ENCODE results near the gene CNTNAP2.

CNTNAP2 gene

GRCh38 chr7:147012666-147013065 lies 896.1 kb downstream of the CNTNAP2 start:
- Histone ChIP-seq H3K36me3 (ENCODE audit: control insufficient read depth, insufficient read depth, low read length) (no peaks in the 10 kb centered on the region), H3K27ac (ENCODE audit: insufficient read depth, low read length, poor library complexity, severe bottlenecking) (no peak overlapping the region), H3K4me3 (ENCODE audit: insufficient read depth, low read depth, low read length, poor library complexity, severe bottlenecking) (no peak overlapping the region), H3K4me1 (ENCODE audit: control insufficient read depth, insufficient read depth, low read length, poor library complexity, severe bottlenecking) (no peaks in the 10 kb centered on the region), H3K9me3 (ENCODE audit: control insufficient read depth, low read length) (no peaks in the 10 kb centered on the region), H3K27me3 (replicated peaks; ENCODE audit: control insufficient read depth, insufficient read depth, low read length, poor library complexity, severe bottlenecking) (no peaks in the 10 kb centered on the region)
- DNase-seq = no peak

DNA sequence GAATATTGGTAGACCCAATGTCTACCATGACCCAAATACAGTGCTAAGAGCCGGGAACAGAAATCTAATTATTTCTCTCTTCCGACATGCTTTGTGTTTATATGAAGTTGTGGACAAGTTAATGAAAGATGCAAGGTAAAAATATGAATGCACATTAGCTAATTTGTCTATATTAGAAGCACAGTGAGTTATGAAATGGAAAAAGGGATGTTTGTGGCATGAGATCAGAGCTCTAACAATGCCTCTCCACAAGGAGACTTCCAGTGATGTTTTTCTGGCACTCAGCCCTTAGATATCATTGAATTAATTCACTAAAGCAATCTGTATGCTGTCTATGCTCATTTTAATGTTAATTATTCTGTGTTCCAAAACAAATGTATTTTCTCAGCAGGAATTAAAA lies 897.2 kb downstream of the CNTNAP2 start:
- Histone ChIP-seq H3K36me3 (ENCODE audit: control insufficient read depth, insufficient read depth, low read length) (no peaks in the 10 kb centered on the region), H3K4me1 (ENCODE audit: control insufficient read depth, insufficient read depth, low read length, poor library complexity, severe bottlenecking) (no peaks in the 10 kb centered on the region), H3K9me3 (ENCODE audit: control insufficient read depth, low read length) (no peaks in the 10 kb centered on the region), H3K27me3 (replicated peaks; ENCODE audit: control insufficient read depth, insufficient read depth, low read length, poor library complexity, severe bottlenecking) (no peaks in the 10 kb centered on the region), H3K4me3 (ENCODE audit: insufficient read depth, low read depth, low read length, poor library complexity, severe bottlenecking) (no peak overlapping the region), H3K27ac (ENCODE audit: insufficient read depth, low read length, poor library complexity, severe bottlenecking) (no peak overlapping the region)
- no peak for DNase-seq

- DNase-seq = no peak
- H3K9me3 ChIP-seq (ENCODE audit: control insufficient read depth, low read length) = no peaks in the 10 kb centered on the region
- H3K36me3 ChIP-seq (ENCODE audit: control insufficient read depth, insufficient read depth, low read length) = no peaks in the 10 kb centered on the region
- no peak overlapping the region for H3K27ac ChIP-seq (ENCODE audit: insufficient read depth, low read length, poor library complexity, severe bottlenecking)
- H3K27me3 ChIP-seq (replicated peaks; ENCODE audit: control insufficient read depth, insufficient read depth, low read length, poor library complexity, severe bottlenecking) = no peaks in the 10 kb centered on the region
- H3K4me1 ChIP-seq (ENCODE audit: control insufficient read depth, insufficient read depth, low read length, poor library complexity, severe bottlenecking) = no peaks in the 10 kb centered on the region
- H3K4me3 ChIP-seq (ENCODE audit: insufficient read depth, low read depth, low read length, poor library complexity, severe bottlenecking) = no peak overlapping the region
Observed at GRCh38 chr7:147014286-147014955, 897.8 kb downstream of the CNTNAP2 start.

DNA sequence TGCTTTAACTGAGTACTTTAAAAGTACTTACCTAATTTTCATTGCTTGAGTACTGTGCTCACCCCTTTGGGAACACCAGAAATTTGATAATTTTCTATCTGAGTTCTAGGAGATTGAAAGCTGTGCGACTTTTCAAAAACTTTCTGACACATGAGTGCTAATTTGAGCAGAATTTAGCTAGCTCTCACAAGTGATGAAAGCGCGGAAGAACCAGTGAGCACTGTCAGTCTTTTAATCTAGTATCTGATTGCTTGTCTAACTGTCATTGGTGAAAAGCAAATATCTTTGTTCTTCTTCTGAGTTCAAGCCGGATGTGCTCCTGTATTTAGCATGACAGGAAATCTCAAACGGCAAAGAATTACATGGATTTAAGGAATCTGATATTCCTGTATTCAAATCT lies 899.4 kb downstream of the CNTNAP2 start:
- no peak for DNase-seq
- Histone ChIP-seq H3K4me3 (ENCODE audit: insufficient read depth, low read depth, low read length, poor library complexity, severe bottlenecking) (no peak overlapping the region), H3K27ac (ENCODE audit: insufficient read depth, low read length, poor library complexity, severe bottlenecking) (no peak overlapping the region), H3K9me3 (ENCODE audit: control insufficient read depth, low read length) (no peaks in the 10 kb centered on the region), H3K4me1 (ENCODE audit: control insufficient read depth, insufficient read depth, low read length, poor library complexity, severe bottlenecking) (no peaks in the 10 kb centered on the region), H3K36me3 (ENCODE audit: control insufficient read depth, insufficient read depth, low read length) (no peaks in the 10 kb centered on the region), H3K27me3 (replicated peaks; ENCODE audit: control insufficient read depth, insufficient read depth, low read length, poor library complexity, severe bottlenecking) (no peaks in the 10 kb centered on the region)

- Histone ChIP-seq H3K4me1 (ENCODE audit: control insufficient read depth, insufficient read depth, low read length, poor library complexity, severe bottlenecking) (no peaks in the 10 kb centered on the region), H3K27ac (ENCODE audit: insufficient read depth, low read length, poor library complexity, severe bottlenecking) (no peak overlapping the region), H3K36me3 (ENCODE audit: control insufficient read depth, insufficient read depth, low read length) (no peaks in the 10 kb centered on the region), H3K27me3 (replicated peaks; ENCODE audit: control insufficient read depth, insufficient read depth, low read length, poor library complexity, severe bottlenecking) (no peaks in the 10 kb centered on the region), H3K9me3 (ENCODE audit: control insufficient read depth, low read length) (no peaks in the 10 kb centered on the region), H3K4me3 (ENCODE audit: insufficient read depth, low read depth, low read length, poor library complexity, severe bottlenecking) (no peak overlapping the region)
- DNase-seq = no peak
Observed at GRCh38 chr7:147022056-147022455, 905.5 kb downstream of the CNTNAP2 start.

- Histone ChIP-seq H3K27ac (ENCODE audit: insufficient read depth, low read length, poor library complexity, severe bottlenecking) (no peak overlapping the region), H3K27me3 (replicated peaks; ENCODE audit: control insufficient read depth, insufficient read depth, low read length, poor library complexity, severe bottlenecking) (no peaks in the 10 kb centered on the region), H3K9me3 (ENCODE audit: control insufficient read depth, low read length) (no peaks in the 10 kb centered on the region), H3K4me1 (ENCODE audit: control insufficient read depth, insufficient read depth, low read length, poor library complexity, severe bottlenecking) (no peaks in the 10 kb centered on the region), H3K36me3 (ENCODE audit: control insufficient read depth, insufficient read depth, low read length) (no peaks in the 10 kb centered on the region), H3K4me3 (ENCODE audit: insufficient read depth, low read depth, low read length, poor library complexity, severe bottlenecking) (no peak overlapping the region)
- DNase-seq = no peak
Observed at GRCh38 chr7:147023440-147023839, 906.8 kb downstream of the CNTNAP2 start.

- Histone ChIP-seq H3K4me3 (ENCODE audit: insufficient read depth, low read depth, low read length, poor library complexity, severe bottlenecking) (no peak overlapping the region), H3K36me3 (ENCODE audit: control insufficient read depth, insufficient read depth, low read length) (no peaks in the 10 kb centered on the region), H3K27ac (ENCODE audit: insufficient read depth, low read length, poor library complexity, severe bottlenecking) (no peak overlapping the region), H3K4me1 (ENCODE audit: control insufficient read depth, insufficient read depth, low read length, poor library complexity, severe bottlenecking) (no peaks in the 10 kb centered on the region), H3K9me3 (ENCODE audit: control insufficient read depth, low read length) (no peaks in the 10 kb centered on the region), H3K27me3 (replicated peaks; ENCODE audit: control insufficient read depth, insufficient read depth, low read length, poor library complexity, severe bottlenecking) (no peaks in the 10 kb centered on the region)
- no peak for DNase-seq
Observed at GRCh38 chr7:147029953-147030352, 913.4 kb downstream of the CNTNAP2 start.

DNA sequence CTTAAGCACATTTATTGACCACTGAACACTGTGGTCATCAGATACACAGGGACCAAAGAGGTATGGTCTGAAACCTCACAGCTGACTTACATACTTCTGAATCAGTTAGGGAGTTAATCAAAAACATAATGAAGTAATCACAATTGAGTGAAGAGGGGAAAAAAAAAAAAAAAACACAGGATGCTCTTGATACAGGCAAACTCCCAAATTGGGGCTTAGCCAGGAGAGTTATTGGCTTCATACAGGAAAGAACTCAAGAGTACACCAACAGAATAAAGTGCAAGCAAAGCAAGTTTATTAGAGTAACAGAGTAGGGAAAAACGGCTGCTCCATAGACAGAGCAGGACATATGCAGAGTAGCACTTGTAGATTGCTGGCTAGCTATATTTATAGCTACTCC lies 917.0 kb downstream of the CNTNAP2 start:
- H3K36me3 ChIP-seq (ENCODE audit: control insufficient read depth, insufficient read depth, low read length) = no peaks in the 10 kb centered on the region
- DNase-seq = no peak
- no peak overlapping the region for H3K4me3 ChIP-seq (ENCODE audit: insufficient read depth, low read depth, low read length, poor library complexity, severe bottlenecking)
- H3K27me3 ChIP-seq (replicated peaks; ENCODE audit: control insufficient read depth, insufficient read depth, low read length, poor library complexity, severe bottlenecking) = no peaks in the 10 kb centered on the region
- H3K4me1 ChIP-seq (ENCODE audit: control insufficient read depth, insufficient read depth, low read length, poor library complexity, severe bottlenecking) = no peaks in the 10 kb centered on the region
- H3K9me3 ChIP-seq (ENCODE audit: control insufficient read depth, low read length) = no peaks in the 10 kb centered on the region
- H3K27ac ChIP-seq (ENCODE audit: insufficient read depth, low read length, poor library complexity, severe bottlenecking) = no peak overlapping the region

GRCh38 chr7:147041438-147041837 lies 924.8 kb downstream of the CNTNAP2 start:
- Histone ChIP-seq H3K9me3 (ENCODE audit: control insufficient read depth, low read length) (no peaks in the 10 kb centered on the region), H3K27me3 (replicated peaks; ENCODE audit: control insufficient read depth, insufficient read depth, low read length, poor library complexity, severe bottlenecking) (no peaks in the 10 kb centered on the region), H3K4me3 (ENCODE audit: insufficient read depth, low read depth, low read length, poor library complexity, severe bottlenecking) (no peak overlapping the region), H3K27ac (ENCODE audit: insufficient read depth, low read length, poor library complexity, severe bottlenecking) (no peak overlapping the region), H3K36me3 (ENCODE audit: control insufficient read depth, insufficient read depth, low read length) (no peaks in the 10 kb centered on the region), H3K4me1 (ENCODE audit: control insufficient read depth, insufficient read depth, low read length, poor library complexity, severe bottlenecking) (no peaks in the 10 kb centered on the region)
- no peak for DNase-seq

DNA sequence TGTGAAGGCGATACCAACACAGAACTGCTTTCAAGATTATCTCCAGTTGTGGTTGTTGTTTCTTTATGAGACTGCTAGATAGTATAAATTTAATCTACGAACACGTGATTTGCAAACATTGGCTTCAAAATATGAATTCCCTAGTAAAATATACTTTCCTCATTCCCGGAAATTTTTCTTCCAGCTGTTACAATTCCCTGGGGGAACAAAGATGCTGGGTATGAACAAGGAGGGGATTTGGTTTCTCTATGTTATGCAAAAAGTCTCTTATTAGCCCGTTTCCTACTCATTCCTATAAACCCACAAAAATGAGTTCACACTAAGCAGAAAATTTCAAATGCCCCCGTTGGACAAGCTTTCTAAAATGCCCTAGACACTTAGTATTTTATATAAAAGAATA lies 928.3 kb downstream of the CNTNAP2 start:
- Histone ChIP-seq H3K9me3 (ENCODE audit: control insufficient read depth, low read length) (no peaks in the 10 kb centered on the region), H3K4me3 (ENCODE audit: insufficient read depth, low read depth, low read length, poor library complexity, severe bottlenecking) (no peak overlapping the region), H3K27me3 (replicated peaks; ENCODE audit: control insufficient read depth, insufficient read depth, low read length, poor library complexity, severe bottlenecking) (no peaks in the 10 kb centered on the region), H3K27ac (ENCODE audit: insufficient read depth, low read length, poor library complexity, severe bottlenecking) (no peak overlapping the region), H3K4me1 (ENCODE audit: control insufficient read depth, insufficient read depth, low read length, poor library complexity, severe bottlenecking) (no peaks in the 10 kb centered on the region), H3K36me3 (ENCODE audit: control insufficient read depth, insufficient read depth, low read length) (no peaks in the 10 kb centered on the region)
- no peak for DNase-seq
